HepG2 (cell line): ENCODE measurements around the gene TBCB. TPM values are rescaled to one million over a fixed set of nuclear protein-coding genes. Genes with fewer than 3 reads are reported as not detected.

Source experiments
- ADNP ChIP-seq: sonication (generic); formaldehyde crosslinking; IDR thresholded peaks from 2 replicates; pipeline ENCODE4 v1.4.0; 2020; ENCODE audit warnings: missing genetic modification reagents
- CHCHD3 ChIP-seq: sonication (generic); formaldehyde crosslinking; IDR thresholded peaks from 2 replicates; pipeline ENCODE4 v1.8.0; 2022; ENCODE audit warnings: mild to moderate bottlenecking, missing genetic modification reagents, moderate library complexity
- DR1 ChIP-seq: sonication (generic); formaldehyde crosslinking; IDR thresholded peaks from 2 replicates; pipeline ENCODE4 v1.8.0; 2021; ENCODE audit warnings: mild to moderate bottlenecking, missing genetic modification reagents, inconsistent platforms
- HDAC6 ChIP-seq: fragments of 200-600 bp; sonication (generic); IDR thresholded peaks from 2 replicates; pipeline ENCODE4 v1.7.0; 2017; ENCODE audit warnings: mild to moderate bottlenecking, antibody characterized with exemption, low read length, low read depth
- ISL2 ChIP-seq: sonication (generic); formaldehyde crosslinking; IDR thresholded peaks from 2 replicates; pipeline ENCODE4 v1.5.0; 2020; ENCODE audit warnings: missing genetic modification reagents
- JUNB ChIP-seq: sonication (generic); formaldehyde crosslinking; IDR thresholded peaks from 2 replicates; pipeline ENCODE4 v1.8.0; 2022; ENCODE audit warnings: missing genetic modification reagents, mild to moderate bottlenecking, borderline replicate concordance
- KAT7 ChIP-seq: IDR thresholded peaks from 2 replicates; pipeline ENCODE4 v1.6.1; 2018; ENCODE audit warnings: borderline replicate concordance, missing compliant biosample characterization
- MTA3 ChIP-seq: sonication (generic); formaldehyde crosslinking; IDR thresholded peaks from 2 replicates; pipeline ENCODE4 v1.4.0; 2020; ENCODE audit warnings: missing genetic modification reagents
- PLRG1 ChIP-seq: fragments of 450-650 bp; conservative IDR thresholded peaks from 2 replicates; pipeline ENCODE4 v1.6.1; 2016
- RBM39 ChIP-seq: fragments of 200-400 bp; formaldehyde crosslinking; IDR thresholded peaks from one replicate; pipeline ENCODE4 v1.6.1; 2018; ENCODE audit warnings: antibody characterized with exemption, mild to moderate bottlenecking, low read depth, low read length; ENCODE audit not compliant: poor library complexity, severe bottlenecking
- SMAD9 ChIP-seq: sonication (generic); formaldehyde crosslinking; IDR thresholded peaks from 2 replicates; pipeline ENCODE4 v1.5.1; 2020; ENCODE audit warnings: mild to moderate bottlenecking, missing genetic modification reagents
- ZFY ChIP-seq: sonication (generic); formaldehyde crosslinking; IDR thresholded peaks from 2 replicates; pipeline ENCODE4 v1.4.0; 2020; ENCODE audit warnings: missing genetic modification reagents
- ZKSCAN8 ChIP-seq: IDR thresholded peaks from 2 replicates; pipeline ENCODE4 v1.6.1; 2016; ENCODE audit warnings: borderline replicate concordance, missing genetic modification reagents, missing compliant biosample characterization
- ZNF138 ChIP-seq: sonication (generic); formaldehyde crosslinking; IDR thresholded peaks from 2 replicates; pipeline ENCODE4 v1.5.0; 2020; ENCODE audit warnings: mild to moderate bottlenecking, low read depth, missing genetic modification reagents
- ZNF33A ChIP-seq: sonication (generic); formaldehyde crosslinking; IDR thresholded peaks from 2 replicates; pipeline ENCODE4 v1.5.1; 2020; ENCODE audit warnings: missing genetic modification reagents, mild to moderate bottlenecking, moderate library complexity, borderline replicate concordance
- ZNF678 ChIP-seq: sonication (generic); formaldehyde crosslinking; IDR thresholded peaks from 2 replicates; pipeline ENCODE4 v1.4.0; 2020; ENCODE audit warnings: mild to moderate bottlenecking, missing genetic modification reagents
- ZNF75D ChIP-seq: sonication (generic); formaldehyde crosslinking; IDR thresholded peaks from 2 replicates; pipeline ENCODE4 v1.8.1; 2023; ENCODE audit warnings: missing genetic modification reagents, mild to moderate bottlenecking, borderline replicate concordance
- polyA plus RNA-seq, 8 experiments: library from polyadenylated mRNA; depleted of rRNA in 3 of 8; stranded (reverse) in 7 of 8; unstranded in 1 of 8; fragments of >200 nt; fragmentation: Illumina TruSeq in 4 of 8; extraction: Trizol in 4 of 8; gene quantifications; 2 replicates each; pipeline versions ENCODE4 v1.2.1 to v1.2.3, GENCODE V29; 2011 to 2016; ENCODE audit warnings: low read depth in 4 of 8, missing spikeins in 1 of 8, mixed read lengths in 1 of 8; ENCODE audit not compliant: insufficient read depth in 1 of 8
- total RNA-seq, 5 experiments: library from RNA; depleted of rRNA; stranded (reverse); fragments of >200 nt; fragmentation: Illumina TruSeq; extraction: Trizol; gene quantifications; 2 replicates each; pipeline ENCODE4 v1.2.3, GENCODE V29; 2016; ENCODE audit warnings: low read depth in 1 of 5
- TF ChIP-seq, protein P1 (sequence below): IDR thresholded peaks from 2 replicates; pipeline ENCODE4 v1.6.1; 2012; ENCODE audit warnings: low read depth, low read length, improper control_type of control experiment
- TF ChIP-seq, protein P2 (sequence below): sonication (generic); formaldehyde crosslinking; IDR thresholded peaks from 2 replicates; pipeline ENCODE4 v1.4.0; 2020; ENCODE audit warnings: missing genetic modification reagents, mild to moderate bottlenecking, borderline replicate concordance
- TF ChIP-seq, protein P3 (sequence below): sonication (generic); formaldehyde crosslinking; IDR thresholded peaks from 2 replicates; pipeline ENCODE4 v1.4.0; 2020; ENCODE audit warnings: missing genetic modification reagents
- TF ChIP-seq, protein P4 (sequence below): IDR thresholded peaks from 2 replicates; pipeline ENCODE4 v1.6.1; 2016; ENCODE audit warnings: missing compliant biosample characterization, missing genetic modification reagents, borderline replicate concordance

Gene TBCB
- total and polyA plus RNA-seq, 2 of the 13 experiments (the other 11 are each of a cell fraction or from before 2014, with no cell fraction given): 271 to 276 TPM

DNA sequence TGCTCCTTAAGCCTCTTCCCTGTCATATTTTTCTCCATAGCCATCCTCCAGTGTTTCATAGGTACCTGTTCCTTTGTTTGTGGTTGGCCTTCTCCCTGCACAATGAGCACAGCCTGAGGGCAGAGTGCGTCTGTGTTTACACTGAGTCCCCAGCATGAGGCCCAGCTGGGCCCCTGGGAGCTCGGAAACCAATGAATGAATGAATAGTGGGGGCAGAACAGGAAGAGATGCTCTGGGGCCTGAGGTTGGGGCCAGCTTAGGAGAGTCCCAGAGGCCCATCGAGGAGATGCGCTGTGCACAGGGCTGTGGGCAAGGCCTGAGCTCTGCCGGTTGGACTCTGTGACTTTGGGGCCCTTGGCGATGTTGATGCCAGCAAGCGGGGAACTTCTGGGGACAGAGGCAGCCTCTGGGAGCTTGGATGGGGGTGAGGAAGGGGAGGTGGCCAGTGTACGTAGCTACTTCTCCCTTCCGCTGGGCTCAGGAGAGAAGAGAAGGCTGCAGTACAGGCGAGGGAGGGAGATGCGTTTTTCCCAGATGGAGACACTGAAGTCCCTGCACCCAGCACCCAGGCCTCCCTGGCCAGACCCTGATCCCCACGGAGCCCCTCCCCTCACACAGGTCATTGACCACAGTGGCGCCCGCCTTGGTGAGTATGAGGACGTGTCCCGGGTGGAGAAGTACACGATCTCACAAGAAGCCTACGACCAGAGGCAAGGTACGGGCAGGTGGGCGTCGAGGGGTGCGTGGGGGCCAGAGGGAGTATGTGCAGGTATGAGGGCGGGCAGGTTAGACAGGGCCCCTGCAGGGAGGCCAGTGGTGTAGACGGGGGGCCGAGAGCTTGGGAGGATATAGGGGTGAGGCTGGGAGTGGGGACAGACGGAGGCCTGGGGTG is 5.1 kb downstream of the TBCB start (continued):
- TF ChIP-seq, protein P1, sequence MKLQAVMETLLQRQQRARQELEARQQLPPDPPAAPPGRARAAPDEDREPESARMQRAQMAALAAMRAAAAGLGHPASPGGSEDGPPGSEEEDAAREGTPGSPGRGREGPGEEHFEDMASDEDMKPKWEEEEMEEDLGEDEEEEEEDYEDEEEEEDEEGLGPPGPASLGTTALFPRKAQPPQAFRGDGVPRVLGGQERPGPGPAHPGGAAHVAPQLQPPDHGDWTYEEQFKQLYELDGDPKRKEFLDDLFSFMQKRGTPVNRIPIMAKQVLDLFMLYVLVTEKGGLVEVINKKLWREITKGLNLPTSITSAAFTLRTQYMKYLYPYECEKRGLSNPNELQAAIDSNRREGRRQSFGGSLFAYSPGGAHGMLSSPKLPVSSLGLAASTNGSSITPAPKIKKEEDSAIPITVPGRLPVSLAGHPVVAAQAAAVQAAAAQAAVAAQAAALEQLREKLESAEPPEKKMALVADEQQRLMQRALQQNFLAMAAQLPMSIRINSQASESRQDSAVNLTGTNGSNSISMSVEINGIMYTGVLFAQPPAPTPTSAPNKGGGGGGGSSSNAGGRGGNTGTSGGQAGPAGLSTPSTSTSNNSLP: 0 out of 2 replicates have a peak, but pooled peaks have one; percentile 23
- TF ChIP-seq, protein P2, sequence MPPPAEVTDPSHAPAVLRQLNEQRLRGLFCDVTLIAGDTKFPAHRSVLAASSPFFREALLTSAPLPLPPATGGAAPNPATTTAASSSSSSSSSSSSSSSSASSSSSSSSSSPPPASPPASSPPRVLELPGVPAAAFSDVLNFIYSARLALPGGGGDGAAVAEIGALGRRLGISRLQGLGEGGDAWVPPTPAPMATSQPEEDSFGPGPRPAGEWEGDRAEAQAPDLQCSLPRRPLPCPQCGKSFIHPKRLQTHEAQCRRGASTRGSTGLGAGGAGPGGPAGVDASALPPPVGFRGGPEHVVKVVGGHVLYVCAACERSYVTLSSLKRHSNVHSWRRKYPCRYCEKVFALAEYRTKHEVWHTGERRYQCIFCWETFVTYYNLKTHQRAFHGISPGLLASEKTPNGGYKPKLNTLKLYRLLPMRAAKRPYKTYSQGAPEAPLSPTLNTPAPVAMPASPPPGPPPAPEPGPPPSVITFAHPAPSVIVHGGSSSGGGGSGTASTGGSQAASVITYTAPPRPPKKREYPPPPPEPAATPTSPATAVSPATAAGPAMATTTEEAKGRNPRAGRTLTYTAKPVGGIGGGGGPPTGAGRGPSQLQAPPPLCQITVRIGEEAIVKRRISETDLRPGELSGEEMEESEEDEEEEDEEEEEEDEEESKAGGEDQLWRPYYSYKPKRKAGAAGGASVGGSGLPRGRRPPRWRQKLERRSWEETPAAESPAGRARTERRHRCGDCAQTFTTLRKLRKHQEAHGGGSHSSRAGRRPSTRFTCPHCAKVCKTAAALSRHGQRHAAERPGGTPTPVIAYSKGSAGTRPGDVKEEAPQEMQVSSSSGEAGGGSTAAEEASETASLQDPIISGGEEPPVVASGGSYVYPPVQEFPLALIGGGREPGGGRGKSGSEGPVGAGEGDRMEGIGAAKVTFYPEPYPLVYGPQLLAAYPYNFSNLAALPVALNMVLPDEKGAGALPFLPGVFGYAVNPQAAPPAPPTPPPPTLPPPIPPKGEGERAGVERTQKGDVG: no peak
- TF ChIP-seq, protein P3, sequence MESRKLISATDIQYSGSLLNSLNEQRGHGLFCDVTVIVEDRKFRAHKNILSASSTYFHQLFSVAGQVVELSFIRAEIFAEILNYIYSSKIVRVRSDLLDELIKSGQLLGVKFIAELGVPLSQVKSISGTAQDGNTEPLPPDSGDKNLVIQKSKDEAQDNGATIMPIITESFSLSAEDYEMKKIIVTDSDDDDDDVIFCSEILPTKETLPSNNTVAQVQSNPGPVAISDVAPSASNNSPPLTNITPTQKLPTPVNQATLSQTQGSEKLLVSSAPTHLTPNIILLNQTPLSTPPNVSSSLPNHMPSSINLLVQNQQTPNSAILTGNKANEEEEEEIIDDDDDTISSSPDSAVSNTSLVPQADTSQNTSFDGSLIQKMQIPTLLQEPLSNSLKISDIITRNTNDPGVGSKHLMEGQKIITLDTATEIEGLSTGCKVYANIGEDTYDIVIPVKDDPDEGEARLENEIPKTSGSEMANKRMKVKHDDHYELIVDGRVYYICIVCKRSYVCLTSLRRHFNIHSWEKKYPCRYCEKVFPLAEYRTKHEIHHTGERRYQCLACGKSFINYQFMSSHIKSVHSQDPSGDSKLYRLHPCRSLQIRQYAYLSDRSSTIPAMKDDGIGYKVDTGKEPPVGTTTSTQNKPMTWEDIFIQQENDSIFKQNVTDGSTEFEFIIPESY: 0 out of 2 replicates have a peak, but pooled peaks have one; percentile 12
- TF ChIP-seq ZNF33A (CRISPR knock-in tag) (no peak; the same call in 1 of the 2 replicates), RBM39 (no peak), MTA3 (CRISPR knock-in tag) (no peak), ZNF678 (CRISPR knock-in tag) (no peak), KAT7 (CRISPR knock-in tag) (no peak; the same call in 1 of the 2 replicates), ISL2 (CRISPR knock-in tag) (peak; percentile 25; the same call in 1 of the 2 replicates), DR1 (CRISPR knock-in tag) (peak; percentile 73), ADNP (CRISPR knock-in tag) (no peak), ZNF138 (no peak), HDAC6 (no peak), JUNB (CRISPR knock-in tag) (no peak; the same call in 1 of the 2 replicates), CHCHD3 (CRISPR knock-in tag) (no peak), ZNF75D (CRISPR knock-in tag) (no peak), PLRG1 (no peak), SMAD9 (CRISPR knock-in tag) (no peak), ZKSCAN8 (CRISPR knock-in tag) (peak; percentile 70; the same call in 1 of the 2 replicates), ZFY (CRISPR knock-in tag) (peak; percentile 89)
- TF ChIP-seq, protein P4, sequence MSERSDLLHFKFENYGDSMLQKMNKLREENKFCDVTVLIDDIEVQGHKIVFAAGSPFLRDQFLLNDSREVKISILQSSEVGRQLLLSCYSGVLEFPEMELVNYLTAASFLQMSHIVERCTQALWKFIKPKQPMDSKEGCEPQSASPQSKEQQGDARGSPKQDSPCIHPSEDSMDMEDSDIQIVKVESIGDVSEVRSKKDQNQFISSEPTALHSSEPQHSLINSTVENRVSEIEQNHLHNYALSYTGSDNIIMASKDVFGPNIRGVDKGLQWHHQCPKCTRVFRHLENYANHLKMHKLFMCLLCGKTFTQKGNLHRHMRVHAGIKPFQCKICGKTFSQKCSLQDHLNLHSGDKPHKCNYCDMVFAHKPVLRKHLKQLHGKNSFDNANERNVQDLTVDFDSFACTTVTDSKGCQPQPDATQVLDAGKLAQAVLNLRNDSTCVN: no peak
